Loucy (cell line): ENCODE results near the gene C2orf81.

ENCODE experiments used
- H2AFZ ChIP-seq: fragments of 200-600 bp; sonication (generic); 2 replicates; pipeline ENCODE4 v1.6.0; 2016; ENCODE audit warnings: antibody characterized with exemption, mild to moderate bottlenecking, low read length, moderate library complexity
- H3F3A ChIP-seq: fragments of 200-600 bp; 2 replicates; pipeline ENCODE4 v1.6.0; 2016; ENCODE audit warnings: antibody characterized with exemption, low read depth, mild to moderate bottlenecking
- H3K27me3 ChIP-seq: fragments of 200-600 bp; sonication (generic); 2 replicates; pipeline ENCODE4 v1.6.1; 2014; ENCODE audit warnings: low read length, mild to moderate bottlenecking; ENCODE audit not compliant: insufficient read depth, poor library complexity, severe bottlenecking
- H3K36me3 ChIP-seq: fragments of 200-600 bp; sonication (generic); 2 replicates; pipeline ENCODE4 v1.6.1; 2016; ENCODE audit warnings: low read length; ENCODE audit not compliant: insufficient read depth
- H3K4me1 ChIP-seq: fragments of 200-600 bp; sonication (generic); 2 replicates; pipeline ENCODE4 v1.5.1; 2014; ENCODE audit warnings: low read length, mild to moderate bottlenecking; ENCODE audit not compliant: insufficient read depth, poor library complexity, severe bottlenecking
- H3K4me2 ChIP-seq: fragments of 200-600 bp; sonication (generic); 2 replicates; pipeline ENCODE4 v1.6.0; 2014; ENCODE audit warnings: antibody characterized with exemption, low read length, low read depth, mild to moderate bottlenecking; ENCODE audit not compliant: poor library complexity, severe bottlenecking
- H3K4me3 ChIP-seq: fragments of 200-600 bp; sonication (generic); 2 replicates; pipeline ENCODE4 v1.5.1; 2014; ENCODE audit warnings: low read length, mild to moderate bottlenecking, mixed read lengths; ENCODE audit not compliant: poor library complexity, severe bottlenecking
- H3K79me2 ChIP-seq: fragments of 200-600 bp; sonication (generic); 2 replicates; pipeline ENCODE4 v1.6.1; 2014; ENCODE audit warnings: low read length; ENCODE audit not compliant: insufficient read depth
- H3K9ac ChIP-seq: fragments of 200-600 bp; sonication (generic); 2 replicates; pipeline ENCODE4 v1.6.0; 2014; ENCODE audit warnings: mild to moderate bottlenecking, low read depth, low read length, moderate library complexity; ENCODE audit not compliant: poor library complexity, severe bottlenecking
- H3K9me2 ChIP-seq: fragments of 200-600 bp; sonication (generic); replicated peaks from 2 replicates; pipeline ENCODE4 v1.6.1; 2016; ENCODE audit warnings: low read depth, low read length, mixed read lengths
- H3K9me3 ChIP-seq: fragments of 200-600 bp; sonication (generic); 2 replicates; pipeline ENCODE4 v1.6.1; 2014; ENCODE audit warnings: mild to moderate bottlenecking, antibody characterized with exemption, low read length, low read depth; ENCODE audit not compliant: insufficient read depth
- H4K20me1 ChIP-seq: fragments of 200-600 bp; sonication (generic); 2 replicates; pipeline ENCODE4 v1.6.0; 2014; ENCODE audit warnings: antibody characterized with exemption, low read length, mild to moderate bottlenecking; ENCODE audit not compliant: insufficient read depth, poor library complexity, severe bottlenecking
- CTCF ChIP-seq: fragments of 200-600 bp; sonication (generic); conservative IDR thresholded peaks from 2 replicates; pipeline ENCODE4 v1.5.1; 2014; ENCODE audit warnings: mild to moderate bottlenecking, antibody characterized with exemption, low read length
- EZH2phosphoT487 ChIP-seq: fragments of 200-600 bp; IDR thresholded peaks from 2 replicates; pipeline ENCODE4 v1.6.1; 2018; ENCODE audit warnings: antibody characterized with exemption, mild to moderate bottlenecking, moderate library complexity, borderline replicate concordance

Gene C2orf81

GRCh38 chr2:74436848-74437695, 15.7 kb upstream of the C2orf81 start:
- H3K4me1 ChIP-seq: peaks cover 39% of the 10 kb centered on the region
- H3K4me2 ChIP-seq: peak overlapping the region; percentile 99
- TF ChIP-seq CTCF (no peak), EZH2phosphoT487 (no peak)
- peak overlapping the region; percentile 80 for H3K4me3 ChIP-seq
- no peaks in the 10 kb centered on the region for H3K9me2 ChIP-seq
- H3K9me3 ChIP-seq: no peaks in the 10 kb centered on the region
- H3K36me3 ChIP-seq: no peaks in the 10 kb centered on the region
- H3K79me2 ChIP-seq: peaks cover 24% of the 10 kb centered on the region; the same call in 1 of the 2 replicates
- no peaks in the 10 kb centered on the region for H3F3A ChIP-seq
- peaks cover 2% of the 10 kb centered on the region for H4K20me1 ChIP-seq
- H3K27me3 ChIP-seq: no peaks in the 10 kb centered on the region
- no peak overlapping the region for H2AFZ ChIP-seq
- H3K9ac ChIP-seq: peak overlapping the region; percentile 14

GRCh38 chr2:74436111-74436805, 14.8 kb upstream of the C2orf81 start:
- Histone ChIP-seq H3K4me3 (no peak overlapping the region), H3K9me3 (no peaks in the 10 kb centered on the region), H3K4me2 (peak overlapping the region; percentile 99), H3F3A (no peaks in the 10 kb centered on the region), H3K36me3 (no peaks in the 10 kb centered on the region), H3K79me2 (peaks cover 24% of the 10 kb centered on the region; the same call in 1 of the 2 replicates), H4K20me1 (peaks cover 2% of the 10 kb centered on the region), H3K9me2 (no peaks in the 10 kb centered on the region), H3K9ac (no peak overlapping the region), H2AFZ (no peak overlapping the region), H3K27me3 (no peaks in the 10 kb centered on the region), H3K4me1 (peaks cover 39% of the 10 kb centered on the region)
- no peak for TF ChIP-seq EZH2phosphoT487
- no peak for TF ChIP-seq CTCF

GRCh38 chr2:74430502-74430901, 9.1 kb upstream of the C2orf81 start:
- Histone ChIP-seq H3F3A (no peaks in the 10 kb centered on the region), H3K9me3 (no peaks in the 10 kb centered on the region), H3K36me3 (no peaks in the 10 kb centered on the region; the same call in 1 of the 2 replicates), H4K20me1 (no peaks in the 10 kb centered on the region), H3K4me2 (no peak overlapping the region), H3K4me3 (no peak overlapping the region), H3K9me2 (no peaks in the 10 kb centered on the region), H3K79me2 (no peaks in the 10 kb centered on the region), H3K9ac (no peak overlapping the region), H3K4me1 (no peaks in the 10 kb centered on the region), H2AFZ (no peak overlapping the region), H3K27me3 (no peaks in the 10 kb centered on the region)
- TF ChIP-seq CTCF (no peak), EZH2phosphoT487 (no peak)
